HG03095 (cell line): ENCODE measurements around the gene GTF3C2.
"Not testable (repeated sequence)": the region's sequence is repeated elsewhere in the genome, so short reads cannot be mapped to it uniquely, and the experiment has no call there.

Source experiments
- ATAC-seq: cut with Tn5 transposase; IDR thresholded peaks from one replicate; pipeline ENCODE4 v1.9.1; 2021; ENCODE audit warnings: moderate library complexity; ENCODE audit not compliant: unreplicated experiment

The GTF3C2 gene

DNA sequence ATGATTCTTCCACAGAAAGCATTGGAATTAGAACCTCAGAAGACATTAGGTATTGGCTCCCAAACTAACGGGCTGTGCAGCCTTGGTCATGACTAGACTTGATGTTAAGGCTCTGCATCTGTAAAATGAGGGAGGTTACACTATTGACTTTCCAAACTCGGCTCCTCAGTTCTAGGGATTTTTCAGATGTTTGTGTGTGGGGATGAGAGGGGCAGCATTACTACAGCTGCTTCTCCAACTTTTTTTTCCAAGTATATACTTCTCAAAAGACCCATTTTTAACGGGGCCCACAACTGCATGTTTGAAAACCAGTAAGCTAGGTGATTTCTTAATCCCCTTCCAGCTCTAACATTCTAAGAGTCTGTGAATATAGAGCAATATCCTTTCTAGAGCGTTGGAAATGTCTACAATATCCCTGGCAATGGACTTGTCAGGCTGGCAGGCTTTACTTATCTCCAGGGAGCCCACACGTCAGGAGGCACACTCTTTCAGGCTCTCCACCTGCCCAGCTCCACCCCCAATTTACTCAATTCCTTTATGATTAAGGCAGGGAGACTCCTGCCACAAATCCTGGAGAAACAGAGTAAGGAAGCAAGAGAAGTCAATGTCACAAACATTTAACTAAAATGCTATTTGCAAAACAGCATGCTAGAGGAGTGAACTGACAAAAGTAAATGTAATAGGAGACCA is 32.8 kb downstream of the GTF3C2 start:
- ATAC-seq = no peak

DNA sequence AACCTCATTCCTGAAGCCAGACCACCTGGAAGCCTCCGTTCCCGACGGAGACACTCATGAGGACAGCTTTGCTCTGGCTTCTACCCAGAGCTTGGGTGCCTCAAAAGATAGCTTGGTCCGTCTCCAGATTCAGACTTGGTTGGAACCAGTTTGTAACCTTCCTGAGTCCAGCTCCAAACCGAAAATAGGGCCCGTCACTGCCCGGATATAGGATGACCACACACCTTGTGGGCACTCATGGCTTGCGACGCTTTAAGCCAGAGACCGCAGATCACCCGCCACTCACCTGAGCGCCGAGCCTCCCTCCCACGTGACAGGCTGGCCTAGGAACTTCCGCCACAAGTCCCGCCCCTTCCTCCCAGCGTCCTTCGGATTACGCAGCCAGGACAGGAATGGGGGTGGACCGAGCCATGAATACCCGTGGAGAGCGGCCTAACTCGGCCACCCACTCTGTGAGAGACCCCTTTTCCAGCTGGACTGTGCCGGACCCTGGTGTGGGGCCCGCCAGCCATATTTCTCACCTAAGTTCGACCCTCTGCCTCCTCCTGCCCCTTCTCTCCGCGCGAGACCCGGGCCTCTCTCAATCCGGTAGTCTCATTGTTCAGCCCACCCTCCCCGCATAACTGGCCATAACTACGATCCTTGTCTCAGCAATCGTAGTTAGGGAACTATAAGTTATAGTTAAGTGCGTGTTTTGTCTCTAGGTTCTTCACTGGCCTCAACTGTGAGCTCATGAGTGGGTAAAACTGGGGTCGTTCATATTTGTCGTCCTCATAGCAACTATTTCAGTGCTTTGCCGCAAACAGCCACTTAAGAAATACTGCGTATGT is 33.6 kb downstream of the GTF3C2 start, which contains the start of gene MPV17:
Gene MPV17, minus strand, starts transcription at position 332 of the 830 bp plus-strand sequence. CDS start 580 bp downstream, outside the sequence.
- peak; percentile 93 for ATAC-seq

DNA sequence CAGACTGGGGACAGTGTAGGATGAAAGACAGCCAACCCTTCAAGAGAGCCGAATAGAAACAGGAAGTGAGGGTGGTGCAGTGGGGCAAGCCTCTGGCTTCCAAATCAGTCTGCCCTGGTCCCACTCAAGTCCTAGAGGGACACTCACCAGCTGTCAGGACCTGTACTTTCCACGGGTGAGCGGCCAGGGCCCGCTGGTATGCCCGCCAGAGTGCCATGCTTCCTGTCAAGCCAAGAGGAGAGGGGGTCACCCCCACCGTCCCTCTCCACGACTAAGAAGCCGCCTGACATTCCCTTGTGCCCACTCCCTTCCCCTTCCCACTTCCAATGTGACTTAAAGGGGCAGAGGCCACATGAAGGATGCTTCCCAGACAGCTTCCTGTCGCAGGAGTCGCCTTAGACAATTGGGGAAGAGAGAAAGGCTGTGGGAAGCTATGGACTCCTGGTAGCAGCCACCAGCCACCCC is 34.2 kb downstream of the GTF3C2 start:
- no peak for ATAC-seq

DNA sequence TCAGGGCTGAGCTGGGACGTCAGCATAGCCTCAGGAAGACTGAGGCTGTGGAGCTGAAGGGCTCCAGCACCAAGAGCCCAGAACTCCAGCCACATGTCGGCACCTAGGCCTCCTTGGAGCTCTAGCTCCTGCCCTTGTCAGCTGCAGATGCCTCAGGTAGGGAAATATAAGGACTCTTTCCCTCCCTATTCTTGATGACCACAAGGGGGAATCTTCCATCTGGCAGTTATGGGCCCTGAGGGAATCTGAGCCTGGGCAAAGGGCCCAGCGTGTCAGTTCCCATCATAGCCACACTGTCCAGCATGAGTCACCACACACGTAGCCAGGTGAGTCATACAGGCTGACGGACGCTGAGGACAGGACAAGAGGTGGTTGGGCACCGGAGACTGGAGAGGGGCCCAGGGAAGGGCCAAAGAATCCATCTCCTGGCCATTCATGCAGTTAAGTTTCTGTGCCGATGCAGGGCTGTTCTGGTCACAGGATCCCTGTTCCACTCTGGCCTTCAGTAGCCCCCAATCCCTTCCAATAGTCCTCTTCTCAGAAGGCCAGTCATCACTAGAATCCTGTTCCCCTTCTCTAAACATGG is 35.5 kb downstream of the GTF3C2 start:
- ATAC-seq = no peak

DNA sequence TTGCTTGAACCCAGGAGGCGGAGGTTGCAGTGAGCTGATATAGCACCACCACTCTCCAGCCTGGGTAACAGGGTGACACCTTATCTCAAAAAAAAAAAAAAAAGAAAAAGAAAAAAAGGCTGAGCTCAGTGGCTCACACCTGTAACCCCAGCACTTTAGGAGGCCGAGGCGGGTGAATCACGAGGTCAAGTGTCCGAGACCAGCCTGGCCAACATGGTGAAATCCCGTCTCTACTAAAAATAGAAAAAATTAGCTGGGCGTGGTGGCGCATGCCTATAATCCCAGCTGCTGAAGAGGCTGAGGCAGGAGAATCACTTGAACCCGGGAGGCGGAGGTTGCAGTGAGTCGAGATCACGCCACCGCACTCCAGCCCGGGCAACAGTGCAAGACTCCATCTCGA is 36.7 kb downstream of the GTF3C2 start:
- ATAC-seq = not testable (repeated sequence)

DNA sequence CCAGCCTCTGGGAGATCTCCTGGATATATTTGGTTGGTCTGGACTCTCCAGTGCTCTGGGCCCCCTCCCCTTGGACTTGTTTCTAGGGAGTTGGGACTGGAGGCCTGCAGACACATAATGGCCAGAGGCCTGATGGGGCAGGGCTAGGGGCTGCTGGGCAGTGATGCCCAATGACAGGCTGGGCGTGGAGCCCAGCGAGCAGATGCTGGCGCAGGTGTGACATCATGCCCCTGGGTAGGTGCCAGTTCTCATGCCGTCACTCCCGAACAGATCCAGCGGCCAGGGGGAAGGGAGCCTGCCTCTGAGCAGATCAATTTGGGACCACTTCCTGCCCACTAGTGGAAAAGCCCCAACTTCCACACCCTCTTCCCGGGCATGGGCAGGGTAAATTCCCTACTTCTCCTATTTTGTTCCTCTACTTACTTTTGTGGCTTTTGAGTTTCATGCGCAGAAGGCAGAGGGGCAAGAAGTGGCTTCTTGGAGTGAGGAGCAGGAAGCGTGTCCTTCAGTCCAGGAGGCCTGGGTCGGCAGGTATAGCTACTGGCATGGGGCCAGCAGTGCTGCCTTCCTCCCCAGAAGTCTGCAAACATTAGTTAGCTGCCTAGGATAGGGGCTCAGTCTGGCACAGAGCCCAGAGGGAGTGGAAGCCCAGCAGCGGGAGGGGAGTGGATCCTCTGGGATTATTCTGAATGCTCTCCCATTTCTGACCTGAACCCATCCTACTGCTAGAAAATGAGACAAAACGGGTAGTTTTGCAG is 39.7 kb downstream of the GTF3C2 start:
- no peak for ATAC-seq

DNA sequence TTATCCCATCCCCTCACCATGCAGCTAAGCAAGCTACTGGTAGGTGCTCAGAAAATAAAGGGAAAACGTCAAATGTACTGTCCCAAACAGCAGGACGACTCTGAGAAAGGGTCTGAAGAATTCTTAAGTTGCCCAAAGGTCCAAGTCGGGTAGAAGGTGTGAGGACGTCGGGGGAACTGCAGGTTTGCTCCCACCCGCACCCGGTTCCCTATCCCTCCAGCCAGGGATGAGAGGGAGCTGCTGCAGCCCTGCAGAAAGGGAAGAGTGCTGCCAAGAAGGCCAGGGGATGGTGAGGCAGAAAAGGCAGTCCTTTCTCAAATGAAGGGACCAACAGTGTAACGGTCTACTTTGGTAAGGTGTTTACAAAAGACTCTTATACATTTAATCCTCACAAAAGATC is 41.4 kb downstream of the GTF3C2 start:
- no peak for ATAC-seq

DNA sequence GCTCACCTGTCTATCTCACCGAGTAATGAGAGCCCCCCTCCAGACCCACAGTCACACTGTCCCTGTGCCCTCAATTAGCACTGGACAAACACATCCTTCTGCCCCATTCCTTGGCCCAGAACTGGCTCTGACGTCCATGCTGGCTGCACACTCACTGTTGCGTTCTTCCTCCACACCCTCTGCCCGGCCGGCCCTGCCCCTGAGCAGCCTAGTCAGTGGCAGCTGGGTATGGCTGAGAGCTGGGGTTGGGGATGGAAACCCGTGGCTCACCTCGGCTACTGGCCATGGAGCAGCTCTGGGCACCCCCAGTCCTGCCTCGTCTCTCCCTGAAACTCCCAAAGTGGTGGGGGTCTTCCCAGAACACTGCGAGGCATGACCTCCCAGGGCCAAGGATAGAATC is 41.9 kb downstream of the GTF3C2 start:
- no peak for ATAC-seq

DNA sequence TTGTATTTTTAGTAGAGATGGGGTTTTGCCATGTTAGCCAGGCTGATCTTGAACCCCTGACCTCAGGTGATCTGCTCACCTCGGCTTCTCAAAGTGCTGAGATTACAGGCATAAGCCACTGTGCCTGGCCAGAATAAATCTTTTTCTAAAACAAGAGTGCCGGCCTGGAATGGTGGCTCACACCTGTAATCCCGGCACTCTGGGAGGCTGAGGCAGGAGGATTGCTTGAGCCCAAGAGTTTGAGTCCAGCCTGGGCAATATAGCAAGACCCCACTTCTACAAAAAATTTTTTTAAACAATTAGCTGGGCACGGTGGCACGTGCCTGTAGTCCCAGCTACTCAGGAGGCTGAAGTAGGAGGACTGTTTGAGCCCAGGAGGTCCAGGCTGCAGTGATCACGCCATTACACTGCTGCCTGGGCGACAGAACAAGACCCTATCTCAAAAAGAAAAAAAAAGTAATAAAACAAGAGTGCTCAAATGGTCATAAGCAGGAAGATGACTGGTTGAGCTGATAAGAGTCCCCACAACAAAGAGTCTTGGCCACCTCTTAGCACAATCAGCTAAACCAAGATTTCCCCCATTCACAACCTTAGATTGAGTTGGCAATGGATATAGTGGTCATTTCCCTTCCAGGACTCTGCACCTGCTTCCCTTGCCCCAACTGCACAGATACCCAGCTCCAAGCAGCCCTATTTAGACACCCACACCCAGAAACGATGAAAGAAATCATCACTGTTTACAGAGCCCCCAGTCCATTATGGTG is 42.5 kb downstream of the GTF3C2 start:
- ATAC-seq = no peak

DNA sequence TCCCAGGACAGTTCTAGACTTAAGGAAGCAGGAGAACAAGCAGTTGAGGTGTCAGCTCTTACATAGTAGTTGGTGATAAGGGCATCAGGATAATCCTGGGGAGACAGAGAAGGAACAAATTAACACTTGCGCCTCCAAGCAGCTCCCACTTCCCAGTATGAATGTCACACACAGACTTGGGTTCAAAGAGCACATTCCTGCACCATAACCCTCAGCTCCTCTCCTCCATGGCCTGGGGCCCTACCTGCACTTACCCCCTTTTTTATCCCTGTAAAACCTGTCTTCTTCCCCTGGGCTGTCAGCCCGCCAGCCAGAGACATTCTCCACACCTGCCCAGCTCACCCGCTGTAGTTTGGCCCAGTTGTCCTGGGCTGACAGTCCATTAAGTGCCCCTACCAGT is 44.4 kb downstream of the GTF3C2 start:
- no peak for ATAC-seq

DNA sequence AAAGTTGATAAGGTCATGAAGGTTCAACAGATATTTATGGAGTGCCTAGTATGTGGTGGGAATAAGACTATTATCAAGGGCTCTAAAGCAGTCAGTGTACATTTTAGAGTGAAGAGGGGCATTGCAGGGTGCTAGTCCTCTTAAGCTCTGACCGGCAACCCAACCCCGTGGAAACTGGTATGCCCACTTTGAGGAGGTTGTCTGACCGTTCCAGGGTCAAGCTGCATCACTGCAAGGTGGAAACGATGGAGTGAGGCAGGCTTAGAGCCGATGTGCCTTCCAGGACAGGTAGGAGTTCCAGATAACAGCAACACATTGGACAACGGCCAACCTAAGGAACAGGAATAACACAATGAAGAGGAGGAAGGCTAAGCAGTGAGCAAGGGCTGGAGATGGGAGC is 46.9 kb downstream of the GTF3C2 start:
- ATAC-seq = no peak

DNA sequence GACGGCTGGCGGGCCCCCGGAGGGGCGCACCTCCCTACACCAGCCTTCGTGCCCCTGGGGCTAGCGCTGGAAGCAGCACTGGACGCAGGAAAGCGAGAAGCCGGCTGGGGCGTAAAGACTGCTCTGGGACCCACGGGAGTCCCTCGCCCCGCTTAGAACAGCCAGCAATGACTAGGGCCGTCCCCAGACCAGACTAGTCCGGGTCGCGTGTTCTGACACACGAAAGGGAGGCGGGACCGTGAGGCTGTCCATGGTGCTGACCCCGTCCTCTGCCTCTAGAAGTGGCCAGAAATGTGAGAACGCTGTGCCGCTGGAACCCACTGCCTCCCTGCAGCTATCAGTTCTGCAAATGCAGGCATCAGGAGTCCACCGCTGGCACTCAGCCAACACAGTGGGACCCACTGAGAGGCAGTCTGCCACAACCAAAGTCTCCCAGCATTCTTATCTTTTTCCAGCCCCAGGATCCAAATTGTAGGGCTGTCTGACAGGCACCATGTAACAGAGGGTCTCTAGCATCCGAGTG is 48.1 kb downstream of the GTF3C2 start, which contains the start of gene UCN:
Gene UCN, minus strand, starts transcription at position 87 of the 523 bp plus-strand sequence. CDS start 550 bp downstream, outside the sequence.
- ATAC-seq = no peak

DNA sequence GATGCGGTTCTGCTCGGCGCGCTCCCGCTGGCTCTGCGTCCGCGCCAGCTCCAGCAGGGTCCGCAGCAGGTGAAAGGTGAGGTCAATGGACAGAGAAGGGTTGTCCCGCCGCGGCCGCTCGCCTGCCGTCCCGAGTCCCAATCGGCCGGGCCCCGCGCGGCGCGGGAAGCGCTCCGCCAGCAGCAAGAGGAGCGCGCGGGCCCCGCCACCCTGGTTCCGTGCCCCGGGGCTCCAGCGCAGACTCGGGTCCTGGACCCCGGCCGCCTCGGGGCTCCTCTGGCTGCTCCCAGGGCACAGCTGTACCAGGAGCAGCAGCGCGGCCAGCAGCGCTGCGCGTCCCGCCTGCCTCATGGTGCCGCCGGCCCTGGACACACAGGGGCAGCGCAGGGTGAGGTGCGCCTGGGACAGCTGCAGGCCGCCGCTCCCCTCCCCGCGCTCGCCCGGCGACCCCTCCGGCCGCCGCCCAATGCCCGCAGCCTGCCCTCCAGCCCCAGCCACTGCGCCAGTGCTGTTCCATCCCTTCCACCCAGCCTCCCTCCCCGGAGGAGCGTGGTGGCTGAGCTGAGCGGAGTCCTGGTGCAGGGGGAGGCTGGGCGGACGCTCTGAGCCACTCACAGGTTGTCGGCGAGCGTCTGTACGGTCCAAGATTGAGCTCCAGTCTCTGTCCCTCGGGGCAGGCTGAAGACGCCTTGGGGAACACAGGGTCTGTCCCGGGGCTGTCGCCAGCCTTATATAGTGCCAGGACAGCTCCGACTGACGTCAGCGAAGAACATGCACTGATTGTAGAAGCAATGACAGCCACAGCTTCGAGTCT is 48.8 kb downstream of the GTF3C2 start:
- ATAC-seq = no peak

DNA sequence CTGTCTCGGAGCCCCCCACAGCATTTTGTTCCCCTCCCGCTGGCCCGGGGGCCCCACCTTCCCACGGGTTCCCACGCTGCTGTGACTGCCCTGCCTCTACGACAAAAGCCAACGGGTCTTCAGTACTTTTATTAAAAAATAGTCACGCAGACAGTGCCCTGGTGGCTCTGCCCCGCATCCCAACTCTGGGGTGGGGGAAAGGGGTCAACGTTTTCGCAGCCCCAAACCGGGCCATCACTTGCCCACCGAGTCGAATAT is 49.3 kb downstream of the GTF3C2 start:
- ATAC-seq = no peak

DNA sequence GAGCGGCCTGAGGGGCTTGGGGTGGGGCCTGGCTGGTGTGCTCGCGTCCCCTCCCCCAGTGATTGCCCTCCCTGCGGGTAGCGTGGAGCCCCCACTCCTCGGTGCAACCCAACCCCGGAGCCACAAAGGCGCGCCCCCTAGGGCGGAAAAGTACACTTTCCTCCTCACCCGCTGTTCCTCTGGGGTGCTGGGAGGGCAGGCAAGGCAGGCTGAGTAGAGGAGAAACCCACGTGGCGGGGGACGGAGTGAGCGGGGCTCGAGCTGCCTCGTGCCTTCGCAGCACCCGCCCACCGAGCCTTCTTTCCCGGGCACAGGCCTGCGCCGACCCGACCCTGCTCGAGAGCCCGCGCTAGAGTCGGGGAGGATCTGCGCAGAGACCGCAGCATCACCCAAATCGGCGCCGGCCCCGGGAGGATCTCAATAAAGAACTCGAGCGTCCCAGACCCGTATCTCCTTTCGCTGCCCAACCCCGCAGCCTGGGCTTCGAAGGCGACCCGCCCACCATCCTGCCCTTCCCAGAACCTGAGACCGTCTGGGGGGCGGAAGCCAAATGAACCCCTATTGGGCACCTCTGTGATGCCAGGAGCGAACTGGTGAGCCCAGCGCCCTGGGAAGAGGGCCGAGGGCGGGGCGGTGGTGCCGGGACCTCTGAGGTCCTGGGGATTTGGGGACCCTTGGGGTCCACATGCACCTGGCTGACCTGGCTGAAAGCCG is 49.8 kb downstream of the GTF3C2 start:
- no peak for ATAC-seq

DNA sequence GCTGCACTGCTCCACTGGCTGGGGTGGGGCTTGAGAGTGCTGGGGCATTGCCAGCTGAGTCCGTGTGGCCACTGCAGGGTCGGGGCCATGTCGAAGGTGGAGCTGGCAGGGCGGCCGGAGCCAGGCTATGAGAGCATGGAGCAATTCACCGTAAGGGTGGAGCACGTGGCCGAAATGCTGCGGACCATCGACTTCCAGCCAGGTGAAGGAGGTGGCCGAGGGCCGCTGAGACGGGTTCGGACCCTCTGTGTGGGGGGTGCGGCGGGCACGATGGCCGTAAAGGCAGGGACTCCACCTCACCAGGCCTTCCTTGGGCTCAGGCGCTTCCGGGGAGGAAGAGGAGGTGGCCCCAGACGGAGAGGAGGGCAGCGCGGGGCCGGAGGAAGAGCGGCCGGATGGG is 50.4 kb downstream of the GTF3C2 start:
- no peak for ATAC-seq

DNA sequence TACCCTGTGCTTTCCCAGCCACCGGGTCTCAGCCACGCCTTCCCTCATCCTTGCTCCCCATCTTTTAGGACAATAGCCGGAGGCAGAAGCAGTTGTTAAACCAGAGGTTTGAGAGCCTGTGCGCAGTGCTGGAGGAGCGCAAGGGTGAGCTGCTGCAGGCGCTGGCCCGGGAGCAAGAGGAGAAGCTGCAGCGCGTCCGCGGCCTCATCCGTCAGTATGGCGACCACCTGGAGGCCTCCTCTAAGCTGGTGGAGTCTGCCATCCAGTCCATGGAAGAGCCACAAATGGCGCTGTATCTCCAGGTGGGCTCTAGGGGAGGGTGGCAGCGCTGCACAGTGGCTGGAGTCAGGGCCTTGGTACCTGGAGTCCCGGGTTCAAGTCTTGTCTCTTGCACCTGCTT is 51.0 kb downstream of the GTF3C2 start:
- ATAC-seq = no peak

DNA sequence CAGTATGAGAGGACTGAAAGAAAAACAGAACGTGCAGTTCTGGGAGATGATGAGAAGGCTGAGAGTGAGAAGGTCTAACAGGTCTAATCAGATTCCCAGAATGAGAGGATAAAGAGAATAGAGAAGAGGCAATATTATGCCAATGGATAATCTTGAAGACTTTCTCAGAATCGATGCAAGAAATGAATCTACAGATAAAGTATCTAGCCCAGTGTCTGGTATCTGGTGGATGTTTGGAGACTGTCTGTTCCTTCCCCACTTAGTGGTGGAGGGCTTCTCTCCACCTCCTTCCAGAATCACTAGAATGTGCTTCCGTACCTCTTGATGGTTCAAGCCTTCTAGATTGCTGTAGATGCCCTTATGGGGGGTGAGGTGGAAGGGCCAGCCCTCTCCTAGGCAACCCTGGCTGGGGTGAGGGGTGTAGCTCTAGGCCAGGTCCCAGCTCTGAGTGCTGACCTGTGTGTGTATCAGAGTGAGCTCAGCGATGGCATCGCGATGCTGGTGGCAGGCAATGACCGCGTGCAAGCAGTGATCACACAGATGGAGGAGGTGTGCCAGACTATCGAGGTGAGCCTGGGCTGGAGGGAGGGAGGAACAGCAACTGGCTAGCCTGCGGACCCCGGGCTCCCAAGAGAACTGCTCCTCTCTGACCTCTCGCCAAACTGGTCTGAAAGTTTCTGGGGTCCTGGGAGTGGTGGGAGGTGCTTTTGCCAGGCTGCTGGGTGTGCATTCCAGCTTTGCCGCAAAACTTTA is 51.9 kb downstream of the GTF3C2 start:
- no peak for ATAC-seq
